Natural killer cell (primary cell): ENCODE results near the gene ABCA4. TPM values are rescaled to one million over a fixed set of nuclear protein-coding genes. Genes with fewer than 3 reads are reported as not detected.

Experiments
- ATAC-seq, 3 donors: fragments of 150-1000 bp in 2 of 3; fragments of 200-7000 bp in 1 of 3; cut with Tn5 transposase; 1 replicate in 1 of 3; 2 replicates in 2 of 3; pipeline ENCODE4 v1.10.0; 2021; ENCODE audit warnings: mild to moderate bottlenecking in 2 of 3, moderate library complexity in 2 of 3
- DNase-seq, 2 donors: peaks; one replicate each; pipeline versions ENCODE4 v3.0.0 to v3.0.0-alpha.2; 2013 to 2021; ENCODE audit warnings: mixed read lengths in 1 of 2
- H3K27ac ChIP-seq: one replicate; pipeline ENCODE4 v1.5.1; 2013; ENCODE audit warnings: mild to moderate bottlenecking, low read length
- H3K27me3 ChIP-seq: one replicate; pipeline ENCODE4 v1.6.1; 2013; ENCODE audit warnings: low read length; ENCODE audit not compliant: control insufficient read depth, insufficient read depth
- H3K36me3 ChIP-seq: one replicate; pipeline ENCODE4 v1.6.1; 2013; ENCODE audit warnings: low read length; ENCODE audit not compliant: control insufficient read depth, insufficient read depth
- H3K4me1 ChIP-seq: one replicate; pipeline ENCODE4 v1.6.1; 2013; ENCODE audit warnings: low read length; ENCODE audit not compliant: control insufficient read depth, insufficient read depth
- H3K4me3 ChIP-seq: one replicate; pipeline ENCODE4 v1.5.1; 2013; ENCODE audit warnings: low read length
- H3K9me3 ChIP-seq: one replicate; pipeline ENCODE4 v1.6.1; 2013; ENCODE audit warnings: low read length; ENCODE audit not compliant: control insufficient read depth, insufficient read depth
- H3K27ac Mint-ChIP-seq, 2 donors: one replicate each; pipeline ENCODE4 v1.8.0; 2022; ENCODE audit warnings: mild to moderate bottlenecking in 2 of 2, mixed read lengths in 2 of 2, moderate library complexity in 1 of 2
- H3K27me3 Mint-ChIP-seq, 2 donors: one replicate each; pipeline ENCODE4 v1.8.0; 2022; ENCODE audit warnings: low read depth in 2 of 2, mixed read lengths in 2 of 2
- H3K36me3 Mint-ChIP-seq: one replicate; pipeline ENCODE4 v1.8.0; 2022; ENCODE audit warnings: mixed read lengths
- H3K4me1 Mint-ChIP-seq, 2 donors: one replicate each; pipeline ENCODE4 v1.8.0; 2022; ENCODE audit warnings: mixed read lengths in 2 of 2
- H3K4me3 Mint-ChIP-seq: one replicate; pipeline ENCODE4 v1.8.0; 2022; ENCODE audit warnings: mild to moderate bottlenecking, moderate library complexity, mixed read lengths
- H3K9me3 Mint-ChIP-seq, 2 donors: one replicate each; pipeline ENCODE4 v1.8.0; 2022; ENCODE audit warnings: mixed read lengths in 2 of 2
- CTCF ChIP-seq: fragments of 200-600 bp; IDR thresholded peaks from one replicate; pipeline ENCODE4 v1.8.0; 2022; ENCODE audit warnings: antibody characterized with exemption
- WGBS: methylation state at CpG from one replicate; pipeline ENCODE4 v1.1.7; 2013; ENCODE audit warnings: missing lambda C conversion rate; ENCODE audit not compliant: insufficient coverage; 5-methylcytosine and 5-hydroxymethylcytosine counted together
- intact Hi-C: fragments of 100-400 bp; cut with micrococcal nuclease; formaldehyde crosslinking; loops from one replicate; pipeline ENCODE4 v1.14.2; 2022
- total RNA-seq, 4 donors: library from RNA; stranded (reverse); fragments of 120-200 nt in 1 of 4; gene quantifications; one replicate each; pipeline versions ENCODE4 v1.2.3 to v1.2.4, GENCODE V29; 2013 to 2022

Gene ABCA4
- total RNA-seq, 3 donors from 2014 or later (not counting 1 experiment from before 2014, with no cell fraction given): 0.48 TPM; not detected in 2

- H3K9me3 Mint-ChIP-seq: no peaks in the 10 kb centered on the region
- H3K4me3 Mint-ChIP-seq: no peak overlapping the region
Observed at GRCh38 chr1:94130851-94131595, 10.1 kb upstream of the ABCA4 start.

GRCh38 chr1:94126651-94127050, 5.7 kb upstream of the ABCA4 start:
- no peaks in the 10 kb centered on the region for H3K9me3 Mint-ChIP-seq
- Histone ChIP-seq H3K27ac (no peak overlapping the region), H3K27me3 (peaks cover 2% of the 10 kb centered on the region), H3K36me3 (no peaks in the 10 kb centered on the region), H3K4me3 (no peak overlapping the region), H3K4me1 (no peaks in the 10 kb centered on the region), H3K9me3 (no peaks in the 10 kb centered on the region)
- WGBS: 100% methylated on average over 1 of the region's 3 CpGs
- ATAC-seq: no peak
- intact Hi-C loops: no loop called here
- no peaks in the 10 kb centered on the region for H3K4me1 Mint-ChIP-seq
- no peak overlapping the region for H3K4me3 Mint-ChIP-seq
- no peak overlapping the region for H3K27ac Mint-ChIP-seq
- TF ChIP-seq CTCF: no peak
- peaks cover 8 to 18% of the 10 kb centered on the region in 2 donors for H3K27me3 Mint-ChIP-seq
- no peaks in the 10 kb centered on the region for H3K36me3 Mint-ChIP-seq
- no peak for DNase-seq

More at GRCh38 chr1:94130851-94131595, 10.1 kb upstream of the ABCA4 start:
- intact Hi-C loops: no loop called here
- Mint-ChIP-seq H3K4me1 (no peaks in the 10 kb centered on the region), H3K36me3 (no peaks in the 10 kb centered on the region), H3K27ac (no peak overlapping the region), H3K27me3 (peaks cover 8 to 14% of the 10 kb centered on the region in 2 donors)
- peaks cover 2% of the 10 kb centered on the region for H3K27me3 ChIP-seq
- no peaks in the 10 kb centered on the region for H3K4me1 ChIP-seq
- H3K4me3 ChIP-seq: no peak overlapping the region
- TF ChIP-seq CTCF: no peak
- no peaks in the 10 kb centered on the region for H3K36me3 ChIP-seq
- no peak overlapping the region for H3K27ac ChIP-seq
- no peaks in the 10 kb centered on the region for H3K9me3 ChIP-seq
- DNase-seq (no peak), ATAC-seq (no peak)
- WGBS: 73% methylated on average over 8 of the region's 8 CpGs

- H3K36me3 ChIP-seq: no peaks in the 10 kb centered on the region
- WGBS: 76% methylated on average over 6 of the region's 6 CpGs
- H3K27ac ChIP-seq: no peak overlapping the region
- no peaks in the 10 kb centered on the region for H3K4me1 ChIP-seq
- H3K36me3 Mint-ChIP-seq: no peaks in the 10 kb centered on the region
- H3K9me3 Mint-ChIP-seq: no peaks in the 10 kb centered on the region
- intact Hi-C loops: no loop called here
- no peak overlapping the region for H3K4me3 ChIP-seq
- peaks cover 11 to 18% of the 10 kb centered on the region in 2 donors for H3K27me3 Mint-ChIP-seq
- no peaks in the 10 kb centered on the region for H3K9me3 ChIP-seq
- TF ChIP-seq CTCF: no peak
- no peaks in the 10 kb centered on the region for H3K4me1 Mint-ChIP-seq
- no peaks in the 10 kb centered on the region for H3K27me3 ChIP-seq
- ATAC-seq (no peak), DNase-seq (no peak)
- H3K4me3 Mint-ChIP-seq: no peak overlapping the region
- no peak overlapping the region for H3K27ac Mint-ChIP-seq
Observed at GRCh38 chr1:94125551-94126514, 4.9 kb upstream of the ABCA4 start.
